ENCODE measurements around the gene CYB561A3. TPM values are rescaled to one million over a fixed set of nuclear protein-coding genes. Genes with fewer than 3 reads are reported as not detected.

Gene CYB561A3
- total RNA-seq, 2 experiments from 2014 or later = 28.1 to 63.8 TPM

DNA sequence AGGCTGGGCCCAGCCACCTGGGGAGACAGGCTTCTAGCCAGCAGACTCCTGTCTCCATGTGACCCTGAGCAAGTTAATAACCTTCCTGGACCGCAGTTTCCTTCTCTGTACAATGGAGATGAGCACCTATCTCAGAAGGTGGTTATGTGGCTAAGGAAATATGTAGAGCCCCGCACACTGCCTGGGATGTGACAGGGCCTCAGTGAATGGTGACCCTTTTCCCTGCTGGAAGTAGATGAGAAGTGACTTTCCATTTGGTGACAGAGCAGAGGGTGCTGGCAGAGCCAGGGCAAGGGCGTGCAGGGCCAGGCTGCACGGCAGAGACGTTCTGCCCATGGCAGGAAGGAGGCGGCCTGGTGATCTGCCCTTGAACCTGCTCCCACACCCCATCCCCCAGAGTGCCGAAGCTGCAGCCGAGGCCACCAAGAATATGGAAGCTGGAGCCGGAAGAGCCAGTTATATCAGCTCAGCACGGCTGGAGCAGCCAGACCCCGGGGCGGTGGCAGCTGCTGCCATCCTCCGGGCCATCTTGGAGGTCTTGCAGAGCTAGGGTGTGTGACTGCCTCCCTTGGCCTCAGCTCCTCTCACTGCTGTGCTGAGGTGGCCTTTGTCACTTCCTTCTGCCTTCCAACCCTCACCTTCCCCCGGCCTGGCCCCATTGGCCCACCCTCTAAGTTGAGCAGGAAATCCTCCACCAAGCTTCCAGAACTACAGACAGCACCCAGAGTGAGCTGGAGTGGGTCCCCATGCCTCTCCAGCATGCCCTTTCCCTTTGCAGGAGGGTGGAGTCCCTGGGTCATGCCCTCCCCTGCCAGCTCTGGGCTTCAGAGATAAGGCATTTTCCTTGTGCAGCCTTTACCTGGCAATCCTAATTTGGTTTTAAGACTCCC lies 15.5 kb downstream of the CYB561A3 start:
- POLR2A ChIA-PET = interaction anchor here (1.5 kb wide), 1 partner anchor 11 kb away, joined by 3 read pairs; no protein-coding TSS in a partner anchor
- no peaks in the 10 kb centered on the region for H3K9me2 ChIP-seq (ENCODE audit: insufficient read depth, low read length)
- no peak for TF ChIP-seq EZH2phosphoT487 (IDR thresholded peaks at IDR 0.05; ENCODE audit: borderline replicate concordance, low read depth, low read length)
- TF ChIP-seq CTCF (conservative IDR thresholded peaks at IDR 0.05; ENCODE audit: low read length) = no peak
- H3K27ac ChIP-seq (ENCODE audit: low read depth, low read length, poor library complexity, severe bottlenecking) = no peak overlapping the region
- no peaks in the 10 kb centered on the region for H3K79me2 ChIP-seq (ENCODE audit: insufficient read depth, low read depth, low read length)
- intact Hi-C loops (cut with micrococcal nuclease; ENCODE audit: unreplicated experiment) = no loop called here
- H3K4me3 ChIP-seq (ENCODE audit: low read depth, low read length, poor library complexity, severe bottlenecking) = no peak overlapping the region
- no peaks in the 10 kb centered on the region for H3K9me3 ChIP-seq (ENCODE audit: low read length)
- H3K4me2 ChIP-seq (ENCODE audit: low read length) = no peak overlapping the region
- H3K36me3 ChIP-seq (ENCODE audit: insufficient read depth, low read length) = peaks cover 64% of the 10 kb centered on the region
- no peaks in the 10 kb centered on the region for H3K4me1 ChIP-seq (ENCODE audit: insufficient read depth, low read length, poor library complexity, severe bottlenecking)
- no peak overlapping the region for H2AFZ ChIP-seq (ENCODE audit: low read length)
- no TSS peak for BruUV-seq (replicated peaks)
- DNase-seq (ENCODE audit: low spot score) = no peak
- CTCF ChIA-PET (ENCODE audit: unreplicated experiment) = no interaction called here
- no peaks in the 10 kb centered on the region for H4K20me1 ChIP-seq (ENCODE audit: insufficient read depth, low read length)

DNA sequence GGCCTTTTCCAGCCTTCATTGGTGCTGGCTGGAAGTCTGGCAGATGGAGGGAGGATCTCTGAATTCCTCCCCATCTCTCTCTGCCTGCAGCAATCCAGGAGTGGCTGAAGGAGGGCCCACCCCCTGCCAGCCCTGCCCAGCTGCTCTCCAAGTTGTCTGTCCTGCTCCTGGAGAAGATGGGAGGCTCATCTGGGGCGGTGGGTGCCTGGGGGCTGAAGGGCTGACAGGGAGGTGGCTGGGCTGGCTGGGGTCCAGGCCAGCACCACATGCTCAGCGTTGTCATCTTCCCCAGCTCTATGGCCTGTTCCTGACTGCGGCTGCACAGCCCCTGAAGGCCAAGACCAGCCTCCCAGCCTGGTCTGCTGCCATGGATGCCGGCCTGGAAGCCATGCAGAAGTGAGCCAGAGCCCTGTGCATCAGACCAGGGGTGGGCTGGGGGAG lies 16.5 kb downstream of the CYB561A3 start:
- no peaks in the 10 kb centered on the region for H3K4me1 ChIP-seq (ENCODE audit: insufficient read depth, low read length, poor library complexity, severe bottlenecking)
- ChIA-PET POLR2A (interaction anchor here (1.4 to 1.5 kb wide), 2 partner anchors 12 to 15 kb away, joined by 3 read pairs; no protein-coding TSS in a partner anchor), CTCF (ENCODE audit: unreplicated experiment) (no interaction called here)
- intact Hi-C loops (cut with micrococcal nuclease; ENCODE audit: unreplicated experiment) = no loop called here
- H3K9me3 ChIP-seq (ENCODE audit: low read length) = no peaks in the 10 kb centered on the region
- no peaks in the 10 kb centered on the region for H3K9me2 ChIP-seq (ENCODE audit: insufficient read depth, low read length)
- H3K4me2 ChIP-seq (ENCODE audit: low read length) = no peak overlapping the region
- DNase-seq (ENCODE audit: low spot score) = no peak
- H3K4me3 ChIP-seq (ENCODE audit: low read depth, low read length, poor library complexity, severe bottlenecking) = no peak overlapping the region
- peaks cover 55% of the 10 kb centered on the region for H3K36me3 ChIP-seq (ENCODE audit: insufficient read depth, low read length)
- no peak overlapping the region for H3K27ac ChIP-seq (ENCODE audit: low read depth, low read length, poor library complexity, severe bottlenecking)
- TF ChIP-seq EZH2phosphoT487 (IDR thresholded peaks at IDR 0.05; ENCODE audit: borderline replicate concordance, low read depth, low read length) (no peak), CTCF (conservative IDR thresholded peaks at IDR 0.05; ENCODE audit: low read length) (no peak)
- no TSS peak for BruUV-seq (replicated peaks)
- H4K20me1 ChIP-seq (ENCODE audit: insufficient read depth, low read length) = no peaks in the 10 kb centered on the region
- no peak overlapping the region for H2AFZ ChIP-seq (ENCODE audit: low read length)
- H3K79me2 ChIP-seq (ENCODE audit: insufficient read depth, low read depth, low read length) = no peaks in the 10 kb centered on the region

All from OCI-LY7 (cell line).